Fibroblast of gingiva (primary cell): ENCODE results near the gene HMGA1.
"Not testable (repeated sequence)": the region's sequence is repeated elsewhere in the genome, so short reads cannot be mapped to it uniquely, and the experiment has no call there.

Source experiments
- DNase-seq: peaks from one replicate; pipeline ENCODE4 v3.0.0-alpha.2; 2011; ENCODE audit warnings: low read depth

HMGA1 gene

GRCh38 chr6:34240329-34241248 is 3.9 kb downstream of the HMGA1 start:
- no peak for DNase-seq

GRCh38 chr6:34241351-34242215 is 4.9 kb downstream of the HMGA1 start:
- DNase-seq: no peak

GRCh38 chr6:34242252-34243130 is 5.8 kb downstream of the HMGA1 start:
- DNase-seq: no peak

- DNase-seq: no peak
Measured at GRCh38 chr6:34243131-34243771, 6.6 kb downstream of the HMGA1 start.

GRCh38 chr6:34243901-34244884 is 7.5 kb downstream of the HMGA1 start:
- DNase-seq: peak; percentile 82

- DNase-seq: not testable (repeated sequence)
Measured at GRCh38 chr6:34245032-34245760, 8.5 kb downstream of the HMGA1 start.

GRCh38 chr6:34245761-34246140 is 9.1 kb downstream of the HMGA1 start:
- not testable (repeated sequence) for DNase-seq

GRCh38 chr6:34246249-34246562 is 9.5 kb downstream of the HMGA1 start:
- DNase-seq: no peak

- no peak for DNase-seq
Measured at GRCh38 chr6:34246563-34247391, 10.1 kb downstream of the HMGA1 start.

GRCh38 chr6:34247481-34248197 is 11.0 kb downstream of the HMGA1 start:
- DNase-seq: no peak

- peak; percentile 34 for DNase-seq
Measured at GRCh38 chr6:34248198-34248726, 11.6 kb downstream of the HMGA1 start.

GRCh38 chr6:34248727-34249468 is 12.2 kb downstream of the HMGA1 start, which contains the start of gene SMIM29:
SMIM29 (minus strand) TSS chr6:34249006; CDS start chr6:34247791, 1,215 bp downstream.
- DNase-seq: peak; percentile 93

- no peak for DNase-seq
Measured at GRCh38 chr6:34249469-34250261, 13.0 kb downstream of the HMGA1 start.

GRCh38 chr6:34252395-34252794 is 15.7 kb downstream of the HMGA1 start:
- not testable (repeated sequence) for DNase-seq

GRCh38 chr6:34259529-34260069 is 22.9 kb downstream of the HMGA1 start:
- no peak for DNase-seq
